Limb (tissue), 2 donors: ENCODE results near the gene TRAFD1.
"Not testable (repeated sequence)": the region's sequence is repeated elsewhere in the genome, so short reads cannot be mapped to it uniquely, and the experiment has no call there.

ENCODE experiments used
- DNase-seq, 2 donors: peaks; one replicate each; pipeline ENCODE4 v3.0.0-alpha.2; 2016; ENCODE audit errors: extremely low spot score in 2 of 2

TRAFD1 gene

GRCh38 chr12:112158461-112159145 lies 33.2 kb downstream of the TRAFD1 start:
- not testable (repeated sequence) for DNase-seq

GRCh38 chr12:112159146-112159541 lies 33.8 kb downstream of the TRAFD1 start:
- no peak for DNase-seq

- no peak for DNase-seq
Observed at GRCh38 chr12:112160611-112161010, 35.3 kb downstream of the TRAFD1 start.

GRCh38 chr12:112161711-112162110 lies 36.4 kb downstream of the TRAFD1 start:
- no peak for DNase-seq

DNA sequence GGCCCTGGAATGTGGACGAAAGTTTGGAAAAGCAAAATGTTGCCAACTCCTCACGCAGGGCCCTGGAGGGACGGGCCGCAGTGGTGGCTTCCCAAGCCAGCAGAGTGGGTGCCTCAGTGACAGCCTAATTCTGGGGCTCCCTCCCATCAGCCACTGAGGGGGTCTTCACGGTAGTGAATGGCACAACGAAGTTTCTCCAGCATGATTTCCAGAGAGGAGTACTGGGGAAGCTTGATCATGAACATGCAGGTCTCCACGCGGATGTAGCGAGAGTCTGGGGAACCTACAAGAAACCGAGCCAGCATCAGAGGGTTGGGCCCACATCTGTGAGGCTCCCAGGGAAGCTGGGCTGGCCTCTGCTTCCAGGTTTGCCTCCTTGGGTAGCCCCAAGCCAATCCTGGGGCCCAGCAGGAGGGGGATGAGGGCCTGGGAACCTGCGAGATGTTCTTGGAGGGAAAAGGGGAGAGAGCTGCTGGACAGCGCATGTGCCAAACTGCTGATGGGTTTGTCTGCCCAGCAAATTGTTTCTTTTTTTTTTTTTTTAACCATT lies 37.0 kb downstream of the TRAFD1 start:
- no peak for DNase-seq

GRCh38 chr12:112163056-112163455 lies 37.7 kb downstream of the TRAFD1 start:
- DNase-seq: no peak

GRCh38 chr12:112163471-112163991 lies 38.2 kb downstream of the TRAFD1 start:
- DNase-seq: no peak

- no peak for DNase-seq
Observed at GRCh38 chr12:112164011-112164660, 38.8 kb downstream of the TRAFD1 start.

DNA sequence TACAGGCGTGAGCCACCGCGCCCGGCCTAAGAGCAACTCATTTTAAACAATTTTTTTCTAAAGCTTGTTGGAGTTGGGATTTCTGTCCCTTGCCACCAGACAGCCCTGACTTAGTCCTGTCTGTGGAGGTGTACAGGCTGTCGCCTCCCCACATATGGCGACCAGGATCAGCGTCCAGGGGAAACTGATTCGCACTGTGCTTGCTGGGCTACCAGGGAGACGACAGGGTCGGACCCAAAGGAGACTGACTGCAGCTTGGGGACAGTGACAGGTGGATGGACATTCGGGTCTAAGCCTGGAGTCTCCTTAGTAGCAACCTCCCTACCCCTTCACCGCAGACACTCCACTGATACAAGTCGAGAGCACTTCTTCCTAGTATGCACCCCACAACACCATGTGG lies 40.3 kb downstream of the TRAFD1 start:
- no peak for DNase-seq

- DNase-seq: no peak
Observed at GRCh38 chr12:112166051-112167015, 41.0 kb downstream of the TRAFD1 start.

GRCh38 chr12:112167031-112167461 lies 41.7 kb downstream of the TRAFD1 start:
- DNase-seq: no peak

- DNase-seq: no peak
Observed at GRCh38 chr12:112167718-112168525, 42.6 kb downstream of the TRAFD1 start.

DNA sequence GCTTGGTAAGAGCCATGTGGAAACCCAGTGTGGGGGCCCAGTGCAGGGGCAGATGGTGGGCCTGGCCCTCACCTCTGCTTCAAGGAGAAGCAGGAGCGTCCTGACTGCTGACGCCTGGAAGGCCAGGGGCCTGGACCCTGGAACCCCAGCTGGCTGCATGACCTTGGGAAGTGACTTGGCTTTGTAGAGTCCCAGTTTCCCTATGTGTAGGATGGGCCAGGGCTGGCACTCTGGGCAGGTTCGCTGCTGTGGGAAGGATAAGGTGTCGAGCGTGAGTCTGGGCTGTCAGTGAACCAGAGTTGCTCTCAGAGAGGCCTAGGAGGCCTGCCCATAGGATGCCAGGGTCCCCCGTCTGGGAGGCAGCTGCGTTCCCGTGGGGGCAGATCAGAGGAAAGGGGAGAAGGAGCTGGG lies 43.2 kb downstream of the TRAFD1 start:
- no peak for DNase-seq

DNA sequence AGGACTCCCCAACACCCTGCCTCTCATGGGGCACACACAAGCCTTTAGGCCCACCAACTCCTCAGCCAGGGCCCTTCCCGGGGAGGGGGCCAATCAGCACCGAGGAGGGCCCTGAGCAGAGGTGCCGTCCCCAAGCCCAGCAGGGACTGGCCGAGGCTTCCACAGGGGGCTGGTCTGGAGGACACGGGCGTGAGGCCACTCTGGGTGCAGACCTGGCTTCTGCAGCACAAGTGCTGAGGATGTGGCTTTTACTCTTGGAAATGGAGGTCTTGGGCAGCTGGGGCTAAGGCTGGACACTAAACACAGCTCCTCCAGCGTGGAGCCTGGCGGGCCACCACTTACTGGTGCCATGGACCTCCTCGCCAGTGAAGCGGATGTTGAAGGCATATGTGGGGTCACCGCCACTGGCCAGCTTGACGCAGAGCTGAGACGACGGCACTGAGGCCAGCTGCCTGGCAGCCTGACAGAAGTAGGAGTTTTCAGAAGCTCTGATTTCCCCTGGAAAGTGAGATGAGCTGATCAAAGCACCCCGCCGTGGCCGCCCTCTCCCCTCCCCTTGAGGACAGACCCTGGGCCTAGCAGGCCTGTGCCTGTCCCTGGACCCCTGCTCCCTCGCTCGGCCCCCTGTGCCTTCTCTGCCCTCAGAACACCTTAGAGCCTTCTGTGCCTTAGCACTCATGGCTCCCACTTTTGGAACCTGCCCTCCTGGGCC lies 44.0 kb downstream of the TRAFD1 start:
- no peak for DNase-seq

DNA sequence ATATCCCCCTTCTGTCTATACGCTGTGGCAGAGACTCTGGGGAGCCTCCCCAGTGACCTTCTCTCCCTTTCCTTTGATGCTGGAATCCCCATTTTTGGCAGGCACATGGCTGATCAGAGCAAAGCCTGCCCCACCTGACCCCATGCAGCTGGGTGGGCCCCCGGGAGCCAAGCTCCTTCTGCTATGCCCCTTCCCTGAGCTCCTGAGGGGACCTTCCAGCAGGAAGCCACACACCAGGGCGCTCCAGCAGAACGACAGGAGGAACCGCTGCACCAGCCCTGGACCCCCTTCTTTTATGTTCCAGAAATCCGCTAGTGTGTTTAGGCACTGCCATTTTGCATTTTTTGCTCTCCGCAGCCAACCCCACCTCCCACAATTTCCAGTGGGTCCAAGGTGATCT lies 44.6 kb downstream of the TRAFD1 start:
- DNase-seq: no peak

DNA sequence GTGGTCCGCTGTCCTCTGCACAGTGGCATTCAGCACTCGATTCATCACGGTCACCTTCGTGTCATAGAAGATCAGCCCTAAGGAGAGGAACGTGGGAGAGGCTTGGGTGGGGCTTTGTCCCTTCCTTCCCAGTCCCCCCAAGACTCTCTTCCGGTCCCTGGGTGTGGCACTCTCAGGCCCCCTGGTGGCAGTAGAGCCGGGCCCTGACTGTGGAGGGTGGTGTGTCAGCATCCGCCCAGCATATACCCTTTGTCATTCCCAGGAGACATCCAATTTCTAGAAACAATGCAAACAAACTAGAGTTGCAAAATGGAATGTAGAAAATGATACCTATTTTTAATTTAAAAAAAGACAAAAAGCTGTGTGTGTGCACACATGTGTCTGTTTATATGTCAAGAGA lies 45.0 kb downstream of the TRAFD1 start:
- DNase-seq: no peak

DNA sequence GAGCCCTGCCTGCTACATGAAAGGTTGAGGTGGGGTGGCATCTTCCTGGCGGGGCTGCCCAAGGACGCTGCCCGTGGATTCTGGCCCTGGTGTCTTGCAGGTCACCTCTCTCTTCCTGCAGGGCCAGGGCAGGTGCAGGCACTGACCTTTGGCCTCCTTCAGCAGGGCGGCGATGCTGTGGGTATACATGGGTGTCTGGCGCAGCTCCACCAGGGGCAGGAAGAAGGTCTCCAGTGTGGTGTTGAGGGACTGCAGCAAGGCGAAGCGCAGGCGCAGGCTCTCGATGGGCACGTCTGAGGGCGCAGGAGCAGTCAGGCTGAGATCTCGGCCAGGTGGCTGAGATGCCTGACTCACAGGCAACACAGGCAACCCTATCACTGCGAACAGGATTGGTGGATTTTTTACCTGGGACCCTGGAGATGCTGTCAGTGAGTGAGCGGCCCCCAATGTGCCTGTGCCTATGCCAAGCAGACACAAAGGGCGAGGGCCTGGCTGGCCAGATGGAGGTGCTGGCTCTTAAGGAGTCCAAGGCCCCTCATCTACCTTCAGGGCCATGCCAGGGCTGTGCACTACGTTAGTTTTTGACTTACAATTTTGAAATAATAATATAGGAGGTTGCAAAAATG lies 45.7 kb downstream of the TRAFD1 start:
- no peak for DNase-seq

DNA sequence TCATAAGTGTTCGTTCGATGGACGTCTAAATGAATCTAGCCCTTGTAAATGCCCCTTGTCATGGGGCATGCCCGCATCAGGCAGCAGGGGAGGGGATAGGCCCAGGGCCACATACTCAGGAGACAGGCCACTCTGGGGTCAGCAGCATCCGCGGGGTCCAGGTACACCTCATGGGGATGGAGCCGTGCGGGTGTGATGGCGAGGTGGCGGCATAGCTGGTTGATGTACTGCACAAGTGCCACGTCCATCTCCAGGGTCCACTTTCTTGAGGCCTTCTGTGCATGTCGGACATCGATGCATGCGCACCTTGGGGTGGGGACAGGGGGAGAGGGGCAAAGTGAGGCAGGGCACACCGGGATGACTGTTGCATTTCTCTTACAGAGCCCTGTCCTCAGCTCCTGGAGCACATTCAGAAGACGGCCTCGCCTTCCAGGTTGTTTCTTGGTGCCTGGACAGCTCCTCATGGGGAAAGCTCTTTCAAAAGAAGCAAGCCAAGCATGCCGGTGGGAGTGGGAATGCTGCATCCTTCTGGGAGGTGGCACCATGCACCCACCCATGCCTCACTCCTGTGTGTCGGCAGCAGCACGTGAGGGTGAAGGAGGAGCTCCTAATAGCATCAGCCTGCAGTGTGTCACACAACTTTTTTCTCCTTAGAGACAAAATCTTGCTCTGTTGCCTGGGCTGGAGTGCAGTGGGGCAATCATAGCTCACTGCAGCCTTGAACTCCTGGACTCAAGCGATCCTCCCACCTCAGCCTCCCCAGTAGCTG lies 47.4 kb downstream of the TRAFD1 start:
- DNase-seq: no peak
